C1 segment of cervical spinal cord (tissue), 14 donors: ENCODE data around the gene SCYGR3.

Experiments used
- DNase-seq, 14 donors: peaks; one replicate each; lab custom pipeline; 2025; lab: John Stamatoyannopoulos, UW

SCYGR3 gene, protein sequence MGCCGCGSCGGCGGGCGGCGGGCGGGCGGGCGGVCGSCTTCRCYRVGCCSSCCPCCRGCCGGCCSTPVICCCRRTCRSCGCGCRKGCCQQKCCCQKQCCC

DNA sequence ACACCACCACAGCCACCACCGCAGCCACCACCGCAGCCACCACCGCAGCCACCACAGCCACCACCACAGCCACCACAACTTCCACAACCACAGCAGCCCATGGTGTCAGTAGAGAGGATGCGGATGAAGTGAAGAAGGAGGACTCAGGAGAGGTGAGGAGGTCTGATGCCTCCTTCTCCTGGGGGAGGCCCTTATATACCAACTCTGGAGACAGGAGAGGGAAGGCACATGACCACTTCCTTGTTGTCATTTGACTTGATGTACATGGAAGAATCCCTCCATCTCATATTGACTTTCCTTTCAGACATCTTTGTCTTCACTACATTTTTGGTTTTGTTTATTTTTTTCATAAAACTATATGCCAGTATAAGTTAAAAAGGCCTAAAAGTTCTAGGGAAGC, at the start of gene SCYGR3:
TSS of gene SCYGR3 (minus strand) at position 101 of the 400 bp plus-strand sequence. CDS start at position 101, 0 bp downstream.
- no peak for DNase-seq

DNA sequence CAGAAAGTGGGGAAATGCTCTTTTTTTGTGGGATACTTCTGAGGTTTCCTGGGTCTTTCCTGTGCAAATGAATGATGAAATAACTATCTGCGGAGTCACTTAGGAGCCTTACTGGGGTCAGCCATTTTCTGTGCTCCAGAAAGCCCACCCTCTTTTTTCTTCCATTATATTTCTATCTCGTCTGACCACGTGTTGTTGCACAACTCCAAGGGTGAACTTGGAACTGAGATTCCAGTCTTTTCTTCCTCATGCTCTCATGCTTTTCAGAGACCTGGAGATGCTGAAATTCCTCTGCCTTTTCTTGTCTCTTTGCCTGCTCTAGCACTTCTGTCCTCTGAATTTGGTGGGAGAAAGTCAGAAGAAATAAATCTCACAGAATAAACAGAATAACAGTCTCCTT, 47.2 kb upstream of the SCYGR3 start:
- DNase-seq = no peak

DNA sequence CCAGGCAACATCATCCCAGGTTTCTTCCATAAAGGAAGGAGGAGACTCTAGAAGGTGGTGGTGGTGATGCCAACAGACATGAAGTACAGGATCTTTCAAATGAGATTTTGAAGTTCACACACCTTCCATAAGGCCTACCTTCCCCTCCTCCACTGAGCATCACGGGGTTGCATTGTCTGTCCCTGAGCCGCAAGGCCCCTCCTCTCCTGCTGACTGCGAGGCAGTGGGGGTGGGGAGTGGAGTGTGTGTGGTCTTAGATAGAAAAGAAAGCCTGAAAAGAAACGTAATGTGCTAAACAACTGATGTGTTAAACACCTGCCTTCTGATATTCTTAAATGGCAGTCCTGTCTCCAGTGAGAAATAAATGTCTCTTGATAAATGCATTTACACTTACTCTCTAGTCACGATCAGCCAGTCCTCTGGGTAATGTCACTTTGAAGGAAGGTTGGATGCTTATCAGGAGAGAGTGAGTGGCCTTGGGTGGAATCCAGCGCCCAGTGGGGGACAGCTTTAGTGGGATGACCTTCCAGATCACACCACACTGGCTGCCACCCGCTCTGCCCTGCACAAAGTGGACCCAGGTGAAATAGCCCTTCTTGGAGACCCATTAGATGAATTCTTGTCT, 46.5 kb upstream of the SCYGR3 start:
- DNase-seq = no peak

DNA sequence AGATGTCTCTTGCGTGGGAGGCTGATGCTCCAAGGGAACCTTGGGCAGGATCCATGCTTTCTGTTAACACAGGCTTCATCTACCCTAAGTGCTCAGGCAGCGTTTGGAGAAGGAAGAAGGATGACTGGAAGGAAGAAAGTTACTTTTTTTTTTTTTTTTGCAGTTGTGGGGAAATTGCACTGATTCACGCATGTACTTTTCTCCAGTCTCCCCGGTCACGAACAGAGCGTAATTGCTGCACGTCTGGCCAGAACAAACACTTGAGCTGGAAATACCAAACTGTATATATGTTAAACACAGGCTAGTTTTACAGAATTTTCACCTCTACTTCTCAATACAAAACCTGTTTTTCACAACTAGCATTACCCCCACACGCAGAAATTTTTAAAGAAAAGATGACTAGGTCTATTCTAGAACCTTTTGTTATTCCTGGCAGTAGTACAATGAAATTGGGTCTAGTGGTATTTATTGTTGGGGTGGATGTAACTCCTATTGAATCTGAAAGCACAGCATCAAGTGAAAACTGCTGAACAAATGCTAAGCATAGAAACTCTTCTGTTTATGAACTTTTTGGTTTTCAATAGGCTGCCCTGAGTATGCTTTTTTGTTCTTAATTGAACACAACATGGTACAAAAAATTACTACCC, 42.7 kb upstream of the SCYGR3 start:
- DNase-seq = no peak

DNA sequence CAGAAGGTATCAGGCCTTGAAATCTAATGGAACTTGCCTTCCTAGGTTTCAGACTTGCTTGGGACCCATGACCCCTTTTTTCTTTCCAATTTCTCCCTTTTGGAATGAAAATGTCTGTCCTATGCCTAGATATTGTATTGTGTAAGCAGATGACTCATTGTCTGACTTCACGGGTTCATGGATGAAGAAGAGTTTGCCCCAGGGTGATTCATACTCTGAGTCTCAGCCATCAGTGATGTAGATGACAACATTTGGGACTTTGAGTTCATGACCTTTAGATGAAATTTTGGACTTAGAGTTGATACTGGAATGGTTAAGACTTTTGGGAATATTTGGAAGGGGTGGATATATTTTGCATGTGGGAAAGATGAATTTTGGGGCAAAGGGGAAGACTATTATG, 40.8 kb upstream of the SCYGR3 start:
- DNase-seq = no peak

DNA sequence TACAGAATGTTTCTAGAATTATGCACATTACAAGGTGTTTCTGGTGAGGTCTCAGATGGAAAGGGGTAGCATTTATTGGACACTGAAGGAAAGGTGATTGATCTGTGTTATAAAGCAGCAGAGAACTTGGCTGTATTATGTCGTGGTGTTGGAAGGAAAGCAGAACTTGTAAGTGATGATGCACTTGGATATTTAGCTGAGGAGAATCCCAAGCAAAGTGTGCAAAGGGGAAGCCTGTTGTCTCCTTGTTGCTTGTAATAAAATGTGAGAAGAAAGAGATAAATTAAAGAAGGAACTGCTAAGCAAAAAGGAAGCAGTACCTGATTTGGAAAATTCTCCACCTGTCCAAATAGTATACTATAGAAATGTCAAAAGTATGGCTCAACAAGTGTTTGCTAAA, 39.8 kb upstream of the SCYGR3 start:
- DNase-seq = no peak

DNA sequence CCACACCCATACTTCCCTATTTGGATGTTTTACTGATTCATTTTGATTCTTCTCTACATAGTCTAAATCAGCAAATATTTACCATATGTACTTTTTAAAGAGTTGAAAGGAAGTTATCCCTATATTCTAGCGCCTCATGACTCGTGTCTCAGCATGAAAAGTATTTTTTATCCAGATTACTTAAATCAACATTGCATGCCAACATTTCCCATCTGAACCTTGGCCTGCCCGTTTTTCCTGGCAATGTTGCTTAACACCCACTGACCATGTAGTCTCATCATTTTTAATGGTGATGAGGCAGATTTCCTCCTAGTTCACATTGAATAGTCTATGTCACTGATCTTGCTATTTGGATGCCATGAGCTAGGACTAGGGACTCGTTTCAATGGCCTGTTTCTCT, 38.8 kb upstream of the SCYGR3 start:
- no peak for DNase-seq

DNA sequence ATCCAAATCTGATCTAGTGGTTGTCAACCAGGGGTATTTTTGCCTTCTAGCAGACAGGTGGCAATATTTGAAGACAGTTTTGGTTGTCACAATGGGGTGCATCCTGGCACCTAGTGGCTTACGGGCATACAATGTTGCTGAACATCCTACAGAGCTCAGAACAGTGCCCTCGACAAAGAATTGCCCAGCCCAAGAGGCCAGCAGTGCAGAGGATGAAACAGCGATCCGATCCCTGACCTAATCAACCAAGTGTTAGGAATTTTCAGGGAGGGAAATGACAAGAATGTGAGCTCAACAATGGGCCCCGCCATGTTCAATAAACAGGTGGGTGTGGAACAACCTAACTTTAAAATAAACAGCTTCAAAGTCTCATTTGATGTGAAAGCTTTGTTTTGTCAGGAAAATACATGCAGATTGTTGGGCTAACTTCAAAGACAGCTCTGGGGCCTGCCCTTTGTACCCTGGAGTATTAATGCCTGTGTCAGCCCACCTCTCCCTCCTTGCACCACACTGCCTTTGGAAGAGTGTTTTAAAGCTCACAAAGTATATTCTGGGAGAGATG, 29.4 kb upstream of the SCYGR3 start:
- DNase-seq = no peak

DNA sequence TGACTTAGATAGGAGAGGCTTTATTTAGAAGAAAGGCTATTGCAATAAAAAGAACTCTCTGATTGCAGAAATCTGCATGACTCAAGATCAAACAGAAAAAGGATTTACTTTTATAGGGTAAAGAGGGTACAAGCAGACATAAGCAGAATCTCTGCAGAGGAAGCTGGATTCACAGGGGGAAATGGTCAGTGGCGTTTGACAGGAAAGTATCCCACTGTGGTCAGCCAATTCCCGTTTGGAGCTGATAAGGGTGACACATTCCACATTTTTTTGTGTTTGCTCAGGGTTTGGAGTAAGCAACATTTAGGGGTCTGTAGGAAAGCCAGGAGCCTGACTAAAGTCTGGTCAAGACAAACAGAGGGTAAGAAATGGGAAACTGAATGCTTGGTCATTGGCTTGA, 28.0 kb upstream of the SCYGR3 start:
- DNase-seq = no peak

DNA sequence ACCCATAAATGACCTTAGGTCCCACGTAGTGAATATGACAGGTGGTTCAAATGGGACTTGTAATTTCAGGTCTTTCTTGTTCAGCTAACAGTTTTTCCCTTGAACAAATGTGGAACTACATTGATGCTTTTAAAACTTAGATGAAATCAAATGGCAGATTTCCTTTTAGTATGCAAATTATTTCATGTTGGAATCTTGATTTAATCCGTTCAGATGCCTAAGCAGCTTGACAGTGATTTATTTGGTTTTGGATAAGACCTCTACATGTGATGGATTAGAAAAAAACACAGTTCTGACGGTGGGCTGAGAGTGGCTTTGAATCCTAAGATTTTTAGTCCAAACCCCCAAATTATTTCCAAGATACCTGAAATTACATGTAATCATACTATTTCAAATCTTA, 19.6 kb upstream of the SCYGR3 start:
- DNase-seq = no peak

DNA sequence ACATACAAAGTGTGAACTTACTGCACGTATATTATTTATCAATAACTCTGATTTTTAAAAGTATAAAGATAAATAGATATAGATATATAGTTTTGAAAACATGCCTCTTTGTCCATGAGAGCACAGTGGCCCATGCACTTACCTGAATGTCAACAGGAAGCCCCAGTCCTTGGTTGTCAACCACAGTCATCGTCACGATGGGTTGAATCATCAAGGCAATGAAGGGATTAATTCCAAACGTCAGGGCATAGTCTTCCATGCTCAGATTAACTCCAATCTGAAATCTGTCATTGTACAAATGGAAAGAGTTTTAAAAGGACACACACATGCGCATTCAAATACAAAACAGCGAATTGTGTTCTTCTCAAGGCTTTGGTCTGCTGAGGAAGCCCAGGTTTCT, 18.2 kb upstream of the SCYGR3 start:
- no peak for DNase-seq

DNA sequence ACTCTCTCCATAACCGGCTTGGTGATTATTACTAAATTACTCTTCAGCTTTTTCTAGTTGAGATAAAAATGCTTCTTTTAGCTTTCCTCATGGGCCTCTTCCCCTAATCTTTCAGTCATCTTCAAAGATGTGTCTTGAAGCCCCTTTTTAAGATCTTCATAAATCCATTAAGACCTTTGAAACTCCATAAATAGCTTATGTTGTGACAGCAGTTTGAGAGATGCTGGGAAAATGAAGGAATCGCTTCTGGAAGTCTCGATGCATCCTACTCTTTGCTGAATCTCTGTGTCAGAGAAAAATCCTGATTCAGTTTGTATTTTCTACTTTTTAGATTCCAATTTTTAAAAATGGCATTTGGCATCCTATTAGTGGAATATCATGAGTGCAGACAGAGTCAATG, 15.7 kb upstream of the SCYGR3 start:
- DNase-seq = no peak

DNA sequence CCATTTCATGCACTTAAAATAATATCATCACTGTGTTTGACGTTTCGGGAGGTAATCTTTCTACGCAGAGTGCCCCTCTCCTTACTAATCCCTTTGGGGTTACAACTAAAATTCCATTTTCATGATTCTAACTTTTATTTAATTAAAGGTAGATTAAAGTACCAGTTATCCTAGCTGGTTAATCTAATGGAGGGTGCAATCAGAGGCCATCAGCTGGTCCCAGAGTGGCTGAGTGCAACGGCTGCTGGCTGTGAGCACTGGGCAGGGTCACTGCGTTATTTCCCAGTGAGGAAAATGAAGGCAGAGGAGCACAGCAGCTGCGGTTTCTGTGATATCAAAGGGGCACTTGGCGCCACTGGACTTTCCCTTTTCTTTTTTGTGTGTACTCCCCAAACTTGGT, 14.8 kb upstream of the SCYGR3 start:
- no peak for DNase-seq

DNA sequence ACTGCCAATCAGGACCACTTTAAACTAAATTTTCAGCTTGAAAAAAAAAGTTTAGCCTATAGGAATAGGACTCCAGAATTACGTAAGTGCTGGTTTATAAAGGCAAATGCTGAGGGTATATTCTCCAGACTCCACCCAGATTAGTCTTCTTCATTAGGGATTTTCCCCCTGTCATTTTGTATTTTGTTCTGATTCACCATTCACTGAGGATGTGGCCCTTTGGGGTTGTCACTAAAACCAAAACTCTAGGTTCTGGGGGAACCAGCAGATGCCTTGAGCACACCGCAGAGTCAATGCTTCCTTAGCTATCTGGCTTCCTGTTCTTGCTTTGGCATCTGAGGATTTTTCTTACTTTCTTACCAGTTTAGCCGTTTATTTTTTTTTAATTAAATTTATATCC, 13.1 kb upstream of the SCYGR3 start:
- no peak for DNase-seq

DNA sequence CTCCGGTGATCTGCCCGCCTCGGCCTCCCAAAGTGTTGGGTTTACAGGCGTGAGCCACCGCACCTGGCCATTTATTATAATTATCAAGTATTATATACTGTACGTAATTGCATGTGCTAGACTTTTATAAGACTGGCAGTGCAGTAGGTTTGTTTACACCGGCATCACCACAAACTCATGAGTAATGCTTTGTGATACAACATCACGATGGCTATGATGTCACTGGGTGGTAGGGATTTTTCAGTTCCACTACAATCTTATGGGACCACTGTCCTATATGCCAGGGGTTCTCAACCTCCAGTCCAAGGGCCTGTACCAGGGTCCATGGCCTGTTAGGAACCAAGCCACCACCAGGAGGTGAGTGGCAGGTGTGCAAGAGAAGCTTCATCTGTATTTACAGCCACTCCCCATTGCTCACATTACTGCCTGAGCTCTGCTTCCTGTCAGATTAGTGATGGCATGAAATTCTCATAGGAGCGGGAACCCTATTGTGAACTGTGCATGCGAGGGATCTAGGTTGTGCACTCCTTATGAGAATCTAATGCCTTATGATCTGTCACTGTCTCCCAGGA, 12.0 kb upstream of the SCYGR3 start:
- no peak for DNase-seq

DNA sequence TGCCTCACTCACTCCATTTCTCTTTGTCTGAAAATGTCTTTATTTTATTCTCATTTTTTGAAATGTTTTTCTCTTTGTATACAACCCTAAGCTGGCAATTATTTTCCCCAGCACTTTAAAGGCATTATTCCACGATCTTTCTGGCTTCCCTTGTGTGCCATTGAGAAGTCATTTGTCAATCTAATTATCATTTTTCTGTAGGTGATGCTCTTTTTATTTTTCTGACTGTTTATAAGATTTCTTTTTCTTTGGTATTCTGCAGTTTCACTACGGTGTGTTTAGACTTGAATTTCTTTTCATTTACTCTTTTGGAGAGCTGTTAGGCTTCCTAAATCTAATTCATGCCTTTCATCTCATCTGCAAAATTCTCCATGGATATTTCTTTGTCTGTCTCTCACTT, 10.8 kb upstream of the SCYGR3 start:
- DNase-seq = no peak

DNA sequence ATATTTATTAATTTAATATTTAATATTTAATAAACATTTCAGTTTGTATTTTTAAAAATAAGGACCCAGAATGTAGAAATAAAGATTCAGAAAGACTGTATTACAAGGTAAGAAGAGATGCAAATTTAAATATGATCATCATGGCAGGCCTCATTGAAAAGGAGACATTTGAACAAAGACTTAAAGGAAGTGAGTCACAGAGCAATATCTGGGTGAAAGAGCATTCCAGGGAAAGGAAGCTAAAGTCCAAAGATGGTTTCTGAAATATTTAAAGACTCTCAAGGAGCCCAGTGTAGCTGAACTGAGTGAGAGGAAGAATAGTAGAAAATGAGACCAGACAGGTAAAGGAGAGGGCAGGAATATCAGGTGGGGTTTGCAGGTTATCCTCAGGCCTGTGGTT, 8.6 kb upstream of the SCYGR3 start:
- DNase-seq = no peak

DNA sequence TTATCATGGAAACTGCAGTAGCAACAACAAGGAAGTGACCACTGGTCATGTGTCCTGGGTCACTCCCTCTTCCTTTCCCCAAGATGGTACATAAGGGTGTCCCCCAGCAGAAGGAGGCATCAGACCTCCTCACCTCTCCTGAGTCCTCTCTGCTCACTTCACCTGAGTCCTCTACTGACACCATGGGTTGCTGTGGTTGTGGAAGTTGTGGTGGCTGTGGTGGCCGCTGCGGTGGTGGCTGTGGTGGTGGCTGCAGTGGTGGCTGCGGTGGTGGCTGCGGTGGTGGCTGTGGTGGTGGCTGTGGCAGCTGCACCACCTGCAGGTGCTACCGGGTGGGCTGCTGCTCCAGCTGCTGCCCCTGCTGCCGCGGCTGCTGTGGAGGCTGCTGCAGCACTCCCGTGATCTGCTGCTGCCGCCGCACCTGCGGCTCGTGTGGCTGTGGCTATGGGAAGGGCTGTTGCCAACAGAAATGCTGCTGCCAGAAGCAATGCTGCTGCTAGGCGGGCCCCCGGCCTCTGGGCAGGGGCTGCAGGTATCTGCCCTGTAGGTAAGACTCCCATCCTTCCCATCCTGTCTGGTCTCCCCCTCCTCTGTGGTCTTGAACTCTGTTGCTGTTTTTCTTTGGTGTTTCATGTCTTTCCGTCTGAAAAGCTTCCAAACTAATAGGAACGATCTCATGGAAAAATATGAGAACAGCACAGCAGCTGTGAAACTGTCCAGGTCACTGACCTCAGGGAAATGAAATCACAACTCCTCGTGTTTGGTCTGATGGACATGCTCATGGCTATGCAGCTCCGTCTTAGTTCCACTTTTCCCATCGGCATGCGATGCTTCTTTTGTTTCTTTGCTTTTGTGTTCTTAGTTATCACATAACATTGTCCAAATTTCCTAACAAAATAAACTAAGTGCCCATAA, 2.9 kb upstream of the SCYGR3 start, which contains the start of gene SCYGR4:
TSS of gene SCYGR4 (plus strand) at position 183 of the 915 bp plus-strand sequence. CDS start at position 183, 0 bp downstream.
- no peak for DNase-seq

DNA sequence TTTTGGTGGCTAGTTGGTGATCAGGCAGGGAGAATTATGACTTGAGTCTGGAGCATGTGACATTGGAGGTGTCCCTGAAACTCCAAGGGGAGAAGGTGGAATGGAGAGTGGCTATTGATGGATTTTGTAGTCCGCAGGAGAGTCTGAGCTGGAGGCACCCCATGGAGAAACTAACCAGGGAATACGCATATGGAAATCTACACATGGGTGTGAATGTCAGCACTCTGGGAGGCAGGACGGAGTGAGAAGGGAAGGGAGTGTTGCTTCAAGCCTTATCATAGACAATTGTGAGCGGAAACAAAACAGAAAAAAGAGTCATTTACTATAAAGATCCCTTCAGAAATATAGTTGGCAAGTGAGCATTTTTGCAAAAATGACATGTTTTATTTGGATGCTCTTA, 2.0 kb upstream of the SCYGR3 start:
- no peak for DNase-seq

DNA sequence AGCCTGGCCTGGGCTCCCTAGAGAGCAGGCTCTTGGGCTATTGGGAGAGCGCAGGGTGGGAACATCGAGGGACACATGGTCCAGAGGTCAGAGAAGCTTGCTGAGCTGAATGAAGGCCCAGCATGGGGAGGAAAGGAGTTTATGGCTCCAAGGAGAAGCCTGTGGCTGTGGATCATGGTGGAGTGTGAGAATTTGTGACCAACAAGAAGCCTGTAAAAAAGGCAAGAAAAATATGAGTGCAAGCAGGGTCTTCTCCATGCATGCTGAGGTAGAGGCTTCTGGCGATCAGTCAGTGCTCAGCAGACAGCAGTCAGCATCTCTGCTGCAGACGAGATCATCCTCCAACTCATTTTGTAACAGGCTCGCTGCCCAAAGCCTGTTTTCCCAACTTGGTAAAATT, 1.3 kb upstream of the SCYGR3 start:
- DNase-seq = no peak

DNA sequence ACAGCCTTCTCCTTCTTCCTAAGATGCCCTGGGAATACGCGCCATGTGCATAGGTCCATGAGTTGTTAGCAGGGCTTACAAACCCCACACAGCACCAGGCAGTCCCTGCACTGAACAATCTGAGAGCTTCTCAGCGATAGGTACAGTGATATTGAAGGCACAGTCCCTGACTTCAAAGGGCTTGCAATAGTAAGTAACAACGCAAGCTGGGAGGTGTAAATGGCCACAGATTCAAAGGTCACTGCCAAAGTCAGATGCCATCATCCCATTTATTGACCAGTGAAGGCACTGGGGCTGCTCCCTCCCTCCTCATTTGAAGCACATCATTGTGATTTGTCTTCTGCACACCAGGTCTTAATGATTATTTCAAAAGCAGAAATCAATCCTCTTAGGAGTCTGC, 541 bp upstream of the SCYGR3 start:
- no peak for DNase-seq

DNA sequence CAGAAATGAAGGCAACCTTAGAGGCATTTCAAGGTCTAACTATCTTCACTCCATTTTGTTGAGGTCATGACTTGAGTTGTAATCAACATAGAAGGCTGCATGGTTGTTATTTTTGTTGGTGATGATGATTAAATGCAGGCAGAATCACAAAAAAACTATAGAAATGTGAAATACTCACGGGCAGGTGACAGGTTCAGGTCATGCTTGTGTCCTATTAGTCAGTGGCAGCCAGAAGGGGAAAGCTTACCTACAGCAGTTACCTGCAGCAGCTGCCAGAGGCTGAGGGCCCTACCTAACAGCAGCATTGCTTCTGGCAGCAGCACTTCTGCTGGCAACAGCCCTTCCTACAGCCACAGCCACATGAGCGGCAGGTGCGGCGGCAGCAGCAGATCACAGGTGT, 394 bp downstream of the SCYGR3 start:
- no peak for DNase-seq
